ENCODE measurements around the gene PRRX2.
"Not testable (repeated sequence)": the region's sequence is repeated elsewhere in the genome, so short reads cannot be mapped to it uniquely, and the experiment has no call there.

The PRRX2 gene

DNA sequence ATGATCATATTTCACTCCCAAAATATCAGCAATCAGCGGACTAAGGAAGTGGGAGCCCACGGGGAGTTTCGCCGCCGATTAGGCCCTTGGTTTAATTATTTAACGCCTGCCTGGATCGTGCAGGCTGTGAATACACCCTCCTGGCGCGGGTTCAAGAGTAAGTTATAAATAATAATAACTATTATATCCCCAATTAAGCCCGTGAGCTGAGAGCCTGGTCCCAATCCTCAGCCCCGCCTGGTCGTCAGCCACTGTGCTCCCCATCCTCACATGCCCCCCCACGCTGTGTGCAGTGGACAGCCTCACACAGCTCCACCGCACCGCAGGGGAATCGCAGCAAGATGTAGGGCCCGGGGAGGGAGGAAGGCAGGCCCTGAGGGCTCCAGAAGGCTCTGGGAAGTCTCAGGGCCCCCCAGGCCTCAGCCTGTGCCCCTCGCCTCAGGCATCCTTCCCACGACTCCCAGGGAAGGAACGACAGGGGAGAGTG is 10.8 kb upstream of the PRRX2 start:
- DNase-seq (ENCODE audit: low read depth) = no peak

DNA sequence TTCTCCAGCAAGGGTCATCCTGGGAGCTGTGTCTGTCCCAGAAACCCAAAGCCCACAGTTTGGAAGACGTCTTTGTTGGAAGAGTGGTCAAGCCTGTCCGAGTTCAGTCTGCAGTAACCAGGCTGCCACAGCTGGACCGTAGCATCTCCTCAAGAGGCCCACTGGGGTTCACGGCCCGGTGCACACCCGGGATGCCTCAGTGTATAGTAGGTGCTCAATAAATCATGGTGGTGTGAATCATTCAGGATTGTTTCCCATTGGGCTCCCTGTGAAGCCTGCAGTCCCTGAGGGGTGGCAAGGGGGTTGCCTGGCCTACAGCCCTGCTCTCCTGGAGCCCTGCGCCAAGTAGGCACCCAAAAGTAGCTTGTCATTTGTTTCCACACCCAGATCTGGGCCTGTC is 10.3 kb upstream of the PRRX2 start:
- no peak for DNase-seq (ENCODE audit: low read depth)

DNA sequence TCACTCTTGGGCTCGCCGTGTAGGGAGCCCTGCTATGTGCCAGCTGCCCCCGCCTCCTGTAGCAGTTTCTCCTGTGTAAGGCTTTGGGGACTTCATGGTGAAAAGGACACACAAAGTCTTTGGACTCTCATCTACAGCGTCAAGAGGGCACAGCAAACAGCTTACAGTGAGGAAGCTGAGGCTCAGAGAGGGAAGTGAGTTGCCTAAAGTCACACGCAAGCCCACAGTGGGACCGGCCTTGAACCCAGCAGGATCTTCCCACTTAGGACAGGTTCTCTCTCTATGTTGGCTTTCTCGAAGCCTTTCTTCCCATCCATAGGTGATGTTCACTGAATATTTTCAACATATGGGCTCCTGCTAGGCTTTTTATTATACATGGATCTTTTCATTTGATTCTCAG is 9.8 kb upstream of the PRRX2 start:
- DNase-seq (ENCODE audit: low read depth) = no peak

- DNase-seq (ENCODE audit: low read depth) = no peak
These were observed 8.6 kb upstream of the PRRX2 start for GRCh38 chr9:129656795-129657390.

DNA sequence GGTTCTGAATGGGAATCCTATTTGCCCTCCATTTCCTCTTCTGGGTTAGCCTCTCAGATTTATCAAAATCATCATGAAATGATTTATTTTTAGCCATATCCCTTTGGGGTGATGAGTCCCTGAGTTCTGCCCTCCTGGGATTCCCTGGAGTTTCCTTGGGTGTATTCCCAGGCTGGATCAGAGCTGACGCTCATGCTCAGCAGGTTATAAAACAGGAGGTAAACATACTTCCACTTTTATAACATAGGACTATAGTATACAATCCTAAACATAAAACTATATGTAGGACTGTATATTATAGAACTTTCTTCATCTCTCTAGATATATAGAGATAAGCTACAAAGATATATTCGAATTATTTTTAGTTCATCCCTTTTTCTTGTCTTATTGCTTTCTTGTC is 4.4 kb upstream of the PRRX2 start:
- no peak for DNase-seq (ENCODE audit: low read depth)

DNA sequence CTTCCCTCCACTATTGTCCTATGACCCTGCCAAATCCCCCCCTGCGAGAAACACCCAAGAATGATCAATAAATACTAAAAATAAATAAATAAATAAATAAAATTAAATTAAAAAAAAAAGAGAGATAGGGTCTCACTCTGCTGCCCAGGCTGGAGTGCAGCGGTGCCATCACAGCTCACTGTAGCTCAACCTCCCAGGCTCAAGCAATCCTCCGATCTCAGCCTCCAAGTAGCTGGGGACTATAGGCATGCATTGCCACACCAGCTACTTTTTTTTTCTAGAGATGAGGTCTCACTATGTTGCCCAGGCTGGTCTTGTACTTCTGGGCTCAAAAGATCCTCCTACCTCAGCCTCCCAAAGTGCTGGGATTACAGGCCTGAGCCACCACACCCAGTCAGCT is 3.2 kb upstream of the PRRX2 start:
- not testable (repeated sequence) for DNase-seq (ENCODE audit: low read depth)

GRCh38 chr9:129664746-129665388 is 580 bp upstream of the PRRX2 start:
- no peak for DNase-seq (ENCODE audit: low read depth)

GRCh38 chr9:129665814-129666520 is 520 bp downstream of the PRRX2 start:
- no peak for DNase-seq (ENCODE audit: low read depth)

DNA sequence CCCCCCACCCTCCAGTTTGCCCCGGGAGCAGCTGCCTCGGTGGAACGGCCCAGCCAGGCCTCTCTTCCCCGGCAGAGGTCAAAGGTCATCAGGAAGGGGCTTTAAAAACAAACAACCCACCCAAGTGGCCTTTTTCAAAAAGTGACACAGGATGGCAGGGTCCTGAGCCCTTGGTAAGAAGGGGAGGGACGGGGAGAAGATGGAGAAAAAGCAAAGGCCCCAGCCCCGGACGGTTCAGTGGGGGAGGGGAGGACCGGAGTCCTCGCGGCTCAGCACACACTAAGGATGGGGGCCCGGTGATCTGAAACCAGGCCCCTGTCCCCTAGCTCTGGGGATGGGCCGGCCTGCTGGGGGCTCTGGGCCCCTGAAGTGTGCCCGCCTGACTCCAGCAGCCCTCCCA is 1.1 kb downstream of the PRRX2 start:
- DNase-seq (ENCODE audit: low read depth) = no peak

DNA sequence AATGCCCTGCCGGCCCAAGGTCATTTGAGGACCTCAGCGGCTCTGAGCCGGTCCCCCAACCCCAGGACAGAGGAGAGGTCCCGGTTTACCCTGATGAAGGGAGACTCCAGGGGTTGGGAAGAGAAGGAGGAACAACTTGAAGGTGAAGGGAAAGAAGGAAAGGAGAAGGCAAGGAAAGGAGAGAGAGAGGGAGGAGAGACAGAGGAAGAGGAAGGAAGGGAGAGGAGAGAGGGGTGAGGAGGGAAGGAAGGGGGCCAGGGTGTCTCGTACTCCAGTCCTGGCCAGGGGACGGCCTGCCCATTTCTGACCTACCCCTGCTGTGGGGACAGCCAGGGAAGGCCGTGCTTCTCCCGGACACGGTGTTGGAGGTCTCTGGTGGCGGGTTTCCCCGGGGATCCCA is 1.9 kb downstream of the PRRX2 start:
- DNase-seq (ENCODE audit: low read depth) = no peak

- no peak for DNase-seq (ENCODE audit: low read depth)
These were observed 2.4 kb downstream of the PRRX2 start for GRCh38 chr9:129667850-129668249.

GRCh38 chr9:129669141-129669718 is 3.8 kb downstream of the PRRX2 start:
- no peak for DNase-seq (ENCODE audit: low read depth)

DNA sequence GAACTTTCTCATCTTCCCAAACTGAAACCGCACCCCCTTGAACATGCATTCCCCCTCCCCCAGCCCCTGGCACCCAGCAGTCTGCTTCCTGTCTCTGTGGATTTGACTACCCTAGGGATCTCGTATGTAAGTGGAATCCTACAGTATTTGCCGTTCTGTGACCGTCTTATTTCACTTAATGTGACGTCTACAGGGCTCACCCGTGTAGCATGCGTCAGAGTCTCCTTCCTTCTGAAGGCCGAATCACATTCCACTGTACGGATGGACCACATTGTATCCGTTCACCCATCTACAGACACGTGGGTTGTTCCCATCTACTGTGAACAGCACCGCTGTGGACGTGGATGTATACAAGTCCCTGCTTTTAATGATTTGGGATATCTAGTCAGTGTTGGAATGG is 4.5 kb downstream of the PRRX2 start:
- no peak for DNase-seq (ENCODE audit: low read depth)

DNA sequence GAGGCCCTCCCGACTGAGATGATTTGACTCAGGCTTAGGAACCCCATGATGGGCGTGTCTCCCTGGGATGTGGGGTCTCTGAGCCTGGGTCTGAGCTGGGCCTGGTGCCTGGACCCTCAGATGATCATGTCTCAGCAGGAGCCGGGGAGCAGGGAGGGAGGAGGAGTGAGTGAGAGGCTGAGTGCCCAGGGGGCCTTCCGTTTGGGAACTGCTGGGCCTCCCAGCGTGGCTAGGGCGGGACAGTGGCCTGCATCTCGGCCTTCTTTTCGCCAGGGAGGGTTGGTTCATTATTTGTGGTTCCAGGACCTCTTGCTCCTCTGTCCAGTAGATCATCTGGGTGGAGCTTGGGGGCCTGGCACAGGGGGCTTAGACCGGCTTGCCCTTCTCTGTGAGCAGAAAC is 5.6 kb downstream of the PRRX2 start:
- DNase-seq (ENCODE audit: low read depth) = no peak

DNA sequence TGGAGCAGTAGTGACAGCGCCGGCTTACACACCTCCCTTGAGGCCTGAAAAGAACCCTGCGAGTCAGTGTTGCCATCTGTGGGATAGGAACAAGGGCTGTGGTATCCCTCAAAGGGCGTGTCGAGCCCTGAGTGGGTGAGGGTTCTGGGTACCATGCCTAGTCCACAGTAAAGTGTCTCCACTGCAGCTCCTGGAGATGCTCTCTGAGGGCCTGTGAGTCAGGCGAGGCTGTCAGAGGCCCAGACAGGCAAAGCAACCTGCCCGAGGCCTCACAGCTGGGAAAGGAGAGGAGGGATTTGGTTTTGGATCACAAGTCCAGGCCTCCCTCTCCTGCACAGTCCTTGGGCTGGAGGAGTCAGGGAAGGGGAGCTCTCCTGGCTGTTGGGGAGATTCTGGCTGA is 6.1 kb downstream of the PRRX2 start:
- no peak for DNase-seq (ENCODE audit: low read depth)

GRCh38 chr9:129672702-129673101 is 7.3 kb downstream of the PRRX2 start:
- DNase-seq (ENCODE audit: low read depth) = no peak

DNA sequence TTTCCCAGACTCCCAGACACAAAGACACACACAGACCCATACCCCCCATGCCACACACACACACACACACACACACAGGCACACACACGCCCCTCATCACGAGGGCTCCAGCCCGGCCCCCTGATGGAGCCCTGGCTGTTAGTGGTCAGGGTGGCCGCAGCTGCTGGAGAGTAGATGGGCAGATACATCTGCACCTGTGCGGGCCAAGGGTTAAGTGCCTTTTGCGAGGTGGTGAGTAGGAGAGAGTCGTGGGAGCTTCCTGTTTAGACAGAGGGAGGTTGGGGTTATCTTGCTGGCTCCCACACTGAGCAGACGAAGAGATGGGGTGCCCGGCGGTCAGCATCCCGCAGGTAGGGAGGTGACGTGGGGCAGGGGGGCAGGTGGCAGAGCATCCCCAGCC is 8.2 kb downstream of the PRRX2 start:
- DNase-seq (ENCODE audit: low read depth) = no peak

GRCh38 chr9:129674229-129674628 is 8.8 kb downstream of the PRRX2 start:
- no peak for DNase-seq (ENCODE audit: low read depth)

GRCh38 chr9:129675620-129676019 is 10.2 kb downstream of the PRRX2 start:
- no peak for DNase-seq (ENCODE audit: low read depth)

DNA sequence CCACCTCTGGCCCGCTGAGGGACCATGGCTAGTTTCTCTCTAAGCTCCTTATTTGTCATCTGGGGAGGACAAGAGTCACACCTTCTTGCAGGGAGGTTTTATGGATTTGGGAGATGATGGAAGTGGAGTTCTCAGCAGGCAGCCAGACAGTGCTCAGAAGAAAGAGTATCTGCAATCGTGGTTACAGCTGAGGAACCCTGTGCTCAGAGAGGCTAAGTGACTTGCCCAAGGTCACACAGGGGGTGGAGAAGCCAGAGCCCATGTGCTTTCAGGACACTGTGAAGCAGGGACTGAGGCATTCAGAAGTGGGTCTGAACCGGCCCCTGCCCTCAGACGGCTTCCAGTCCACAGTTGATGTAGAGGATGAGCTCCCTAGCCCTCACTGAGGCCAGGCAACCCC is 10.8 kb downstream of the PRRX2 start:
- no peak for DNase-seq (ENCODE audit: low read depth)

DNA sequence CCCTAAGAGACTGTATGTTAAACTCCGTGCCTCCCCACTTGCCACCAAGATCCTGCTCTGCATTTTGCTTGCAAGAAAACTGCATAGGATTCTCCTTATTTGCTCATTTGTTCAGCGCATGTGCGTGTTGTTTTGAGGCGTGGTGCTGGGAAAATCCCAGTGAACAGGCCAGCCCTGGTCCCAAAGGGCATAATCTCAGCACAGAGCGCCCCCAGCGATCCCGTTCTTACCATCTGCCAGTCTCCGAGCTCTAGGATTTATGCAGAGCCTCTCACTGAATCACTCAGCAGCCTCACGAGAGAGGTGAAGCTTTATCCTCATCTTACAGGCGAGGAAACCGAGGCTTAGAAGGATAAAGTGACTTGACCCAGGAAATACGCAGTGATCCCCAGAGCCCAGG is 11.5 kb downstream of the PRRX2 start:
- no peak for DNase-seq (ENCODE audit: low read depth)

DNA sequence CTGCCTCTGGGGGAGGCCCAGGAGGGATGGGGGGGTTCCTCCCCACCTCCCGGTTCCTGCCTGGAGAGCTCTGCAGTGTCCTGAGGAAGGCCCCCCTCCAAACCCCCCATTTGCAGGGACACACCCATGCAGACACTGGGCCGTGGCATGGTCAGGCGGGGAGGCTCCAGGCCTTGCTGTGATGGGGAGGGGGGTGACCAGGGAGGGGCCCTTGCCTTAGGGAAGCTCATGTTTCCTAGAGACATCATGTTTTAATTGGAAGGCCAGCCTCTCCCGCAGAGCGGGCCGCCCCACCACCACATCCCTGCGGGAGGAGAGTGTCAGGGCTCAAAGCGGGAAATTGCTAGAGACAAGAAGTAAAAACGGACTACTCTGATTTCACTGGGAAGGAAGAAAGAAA is 12.0 kb downstream of the PRRX2 start:
- no peak for DNase-seq (ENCODE audit: low read depth)

DNA sequence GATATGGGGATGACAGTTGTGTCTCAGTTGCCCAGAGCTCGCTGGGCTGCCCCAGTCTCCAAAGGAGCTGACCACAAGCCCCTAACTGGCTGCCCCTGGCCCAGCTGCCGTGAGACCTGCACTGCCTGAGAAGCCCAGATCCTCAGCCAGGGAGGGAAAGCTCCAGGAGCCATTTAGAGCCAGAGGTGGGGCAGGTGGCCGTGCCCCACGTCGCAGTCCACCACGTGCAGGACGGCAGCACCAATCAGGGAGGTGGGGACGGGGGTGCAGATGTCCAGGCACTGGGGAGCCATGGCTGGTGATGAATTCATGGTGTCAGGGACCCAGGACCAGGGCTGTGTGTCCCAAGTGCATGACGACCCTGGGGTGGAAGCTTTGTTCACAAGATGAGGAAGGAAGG is 13.4 kb downstream of the PRRX2 start:
- DNase-seq (ENCODE audit: low read depth) = no peak
